ENCODE results near the gene AKAP1. TPM values are rescaled to one million over a fixed set of nuclear protein-coding genes. Genes with fewer than 3 reads are reported as not detected.

AKAP1 gene
- polyA plus RNA-seq, 1 of the 3 experiments (the other 2 are of a cell fraction) = 36.3 TPM

GRCh38 chr17:57096472-57097202 is 11.6 kb downstream of the AKAP1 start:
- TF ChIP-seq EZH2phosphoT487 (IDR thresholded peaks at IDR 0.05; ENCODE audit: borderline replicate concordance, low read depth) = no peak
- TF ChIP-seq FOSL2 (IDR thresholded peaks at IDR 0.05; ENCODE audit: borderline replicate concordance, low read depth) = no peak
- no peak for TF ChIP-seq CTCF (IDR thresholded peaks at IDR 0.05)
- TF ChIP-seq, protein P1, sequence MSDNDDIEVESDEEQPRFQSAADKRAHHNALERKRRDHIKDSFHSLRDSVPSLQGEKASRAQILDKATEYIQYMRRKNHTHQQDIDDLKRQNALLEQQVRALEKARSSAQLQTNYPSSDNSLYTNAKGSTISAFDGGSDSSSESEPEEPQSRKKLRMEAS (IDR thresholded peaks at IDR 0.05; ENCODE audit: low read depth) = no peak
- no peak for TF ChIP-seq POLR2AphosphoS5 (IDR thresholded peaks at IDR 0.05; ENCODE audit: low read depth, low read length)
- no peak for TF ChIP-seq SIN3A (IDR thresholded peaks at IDR 0.05; ENCODE audit: borderline replicate concordance, low read depth, low read length)
- TF ChIP-seq, protein P2, sequence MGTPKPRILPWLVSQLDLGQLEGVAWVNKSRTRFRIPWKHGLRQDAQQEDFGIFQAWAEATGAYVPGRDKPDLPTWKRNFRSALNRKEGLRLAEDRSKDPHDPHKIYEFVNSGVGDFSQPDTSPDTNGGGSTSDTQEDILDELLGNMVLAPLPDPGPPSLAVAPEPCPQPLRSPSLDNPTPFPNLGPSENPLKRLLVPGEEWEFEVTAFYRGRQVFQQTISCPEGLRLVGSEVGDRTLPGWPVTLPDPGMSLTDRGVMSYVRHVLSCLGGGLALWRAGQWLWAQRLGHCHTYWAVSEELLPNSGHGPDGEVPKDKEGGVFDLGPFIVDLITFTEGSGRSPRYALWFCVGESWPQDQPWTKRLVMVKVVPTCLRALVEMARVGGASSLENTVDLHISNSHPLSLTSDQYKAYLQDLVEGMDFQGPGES (IDR thresholded peaks at IDR 0.05; ENCODE audit: low read depth, low read length) = no peak
- no peak for TF ChIP-seq JUND (IDR thresholded peaks at IDR 0.05)
- TF ChIP-seq RXRA (IDR thresholded peaks at IDR 0.05; ENCODE audit: borderline replicate concordance, low read depth) = no peak
- TF ChIP-seq CHD2 (IDR thresholded peaks at IDR 0.05; ENCODE audit: low read length, partially characterized antibody) = no peak
- no peak for TF ChIP-seq MXI1 (IDR thresholded peaks at IDR 0.05; ENCODE audit: low read depth, low read length)
- TF ChIP-seq NFIC (IDR thresholded peaks at IDR 0.05; ENCODE audit: borderline replicate concordance) = no peak
- TF ChIP-seq, protein P3, sequence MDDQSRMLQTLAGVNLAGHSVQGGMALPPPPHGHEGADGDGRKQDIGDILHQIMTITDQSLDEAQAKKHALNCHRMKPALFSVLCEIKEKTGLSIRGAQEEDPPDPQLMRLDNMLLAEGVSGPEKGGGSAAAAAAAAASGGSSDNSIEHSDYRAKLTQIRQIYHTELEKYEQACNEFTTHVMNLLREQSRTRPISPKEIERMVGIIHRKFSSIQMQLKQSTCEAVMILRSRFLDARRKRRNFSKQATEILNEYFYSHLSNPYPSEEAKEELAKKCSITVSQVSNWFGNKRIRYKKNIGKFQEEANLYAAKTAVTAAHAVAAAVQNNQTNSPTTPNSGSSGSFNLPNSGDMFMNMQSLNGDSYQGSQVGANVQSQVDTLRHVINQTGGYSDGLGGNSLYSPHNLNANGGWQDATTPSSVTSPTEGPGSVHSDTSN (IDR thresholded peaks at IDR 0.05) = no peak
- TF ChIP-seq MEF2A (IDR thresholded peaks at IDR 0.05; ENCODE audit: borderline replicate concordance, low read depth) = no peak
- TF ChIP-seq GATA2 (CRISPR knock-in tag; IDR thresholded peaks at IDR 0.05) = no peak
- no peak for TF ChIP-seq NRF1 (IDR thresholded peaks at IDR 0.05; ENCODE audit: low read depth, low read length)
- Histone ChIP-seq H3K9ac (no peak overlapping the region), H3K36me3 (replicated peaks in 1 of 2; ENCODE audit: control insufficient read depth in 1 of 2, insufficient read depth in 2 of 2, low read length in 1 of 2) (no peaks in the 10 kb centered on the region), H3K27me3 (ENCODE audit: insufficient read depth) (no peaks in the 10 kb centered on the region), H3K4me2 (no peak overlapping the region), H2AFZ (ENCODE audit: low read depth) (no peak overlapping the region), H3F3A (replicated peaks; ENCODE audit: insufficient read depth) (peaks cover 10% of the 10 kb centered on the region), H3K27ac (ENCODE audit: low read depth in 2 of 2, low read length in 1 of 2) (no peak overlapping the region), H3K9me2 (no peaks in the 10 kb centered on the region), H3K79me2 (ENCODE audit: insufficient read depth) (peaks cover 8% of the 10 kb centered on the region; the same call in 1 of the 2 replicates), H3K9me3 (no peaks in the 10 kb centered on the region), H3K4me1 (ENCODE audit: control insufficient read depth in 1 of 2, insufficient read depth in 2 of 2, low read depth in 1 of 2, low read length in 1 of 2) (peaks cover 4 to 23% of the 10 kb centered on the region in 2 experiments; a peak in 1 of 4 replicates), H3K4me3 (ENCODE audit: low read depth in 2 of 2, low read length in 1 of 2) (no peak overlapping the region), H4K20me1 (ENCODE audit: insufficient read depth) (0 out of 2 replicates have a peak, but pooled peaks cover 5% of the 10 kb centered on the region)
- DNase-seq = no peak
- POLR2A ChIA-PET = interaction anchor here (2.6 kb wide), 1 partner anchor 11 kb away, joined by 15 read pairs; the partner anchor contains the start of gene AKAP1
- 97% methylated on average over 6 of the region's 6 CpGs for WGBS (ENCODE audit: low lambda C conversion rate)
- CTCF ChIA-PET = interaction anchor here (0.6 to 2.2 kb wide), 6 partner anchors 9 to 858 kb away, joined by 3 to 7 read pairs (median 4); no protein-coding TSS in a partner anchor

Data from SK-N-SH (cell line).